Measurements from ENCODE around the gene KANSL1. TPM values are rescaled to one million over a fixed set of nuclear protein-coding genes. Genes with fewer than 3 reads are reported as not detected.

The KANSL1 gene
- total RNA-seq, 1 experiment from 2014 or later: 15.2 TPM

DNA sequence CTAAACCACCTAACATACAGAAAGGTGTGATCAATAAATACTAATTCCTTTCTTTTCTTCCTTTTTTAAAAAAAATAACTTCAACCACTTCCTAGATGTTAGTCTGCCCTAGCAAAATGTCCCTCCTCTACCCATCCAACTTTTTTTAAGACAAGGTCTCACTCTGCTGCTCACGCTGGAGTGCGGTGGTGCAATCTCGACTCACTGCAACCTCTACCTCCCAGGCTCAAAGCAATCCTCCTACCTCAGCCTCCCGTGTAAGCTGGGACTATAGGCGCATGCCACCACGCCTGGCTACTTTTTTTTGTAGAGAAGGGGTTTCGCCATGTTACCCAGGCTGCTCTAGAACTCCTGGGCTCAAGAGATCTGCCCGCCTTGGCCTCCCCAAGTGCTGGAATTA is 33.1 kb downstream of the KANSL1 start:
- Histone ChIP-seq H3K36me3 (peaks cover 5% of the 10 kb centered on the region; the same call in 1 of the 2 replicates), H3K4me3 (no peak overlapping the region), H3K27me3 (no peaks in the 10 kb centered on the region), H3K9me3 (no peaks in the 10 kb centered on the region)
- DNase-seq: no peak

GRCh38 chr17:46159686-46160085 is 33.5 kb downstream of the KANSL1 start:
- Histone ChIP-seq H3K27me3 (no peaks in the 10 kb centered on the region), H3K9me3 (no peaks in the 10 kb centered on the region)
- DNase-seq: peak; percentile 17

GRCh38 chr17:46158323-46159296 is 34.6 kb downstream of the KANSL1 start:
- Histone ChIP-seq H3K4me3 (no peak overlapping the region), H3K9me3 (no peaks in the 10 kb centered on the region), H3K36me3 (peaks cover 5% of the 10 kb centered on the region; the same call in 1 of the 2 replicates), H3K27me3 (no peaks in the 10 kb centered on the region)
- DNase-seq: no peak

More at GRCh38 chr17:46159686-46160085, 33.5 kb downstream of the KANSL1 start:
- H3K36me3 ChIP-seq: peaks cover 5% of the 10 kb centered on the region; the same call in 1 of the 2 replicates
- no peak overlapping the region for H3K4me3 ChIP-seq

DNA sequence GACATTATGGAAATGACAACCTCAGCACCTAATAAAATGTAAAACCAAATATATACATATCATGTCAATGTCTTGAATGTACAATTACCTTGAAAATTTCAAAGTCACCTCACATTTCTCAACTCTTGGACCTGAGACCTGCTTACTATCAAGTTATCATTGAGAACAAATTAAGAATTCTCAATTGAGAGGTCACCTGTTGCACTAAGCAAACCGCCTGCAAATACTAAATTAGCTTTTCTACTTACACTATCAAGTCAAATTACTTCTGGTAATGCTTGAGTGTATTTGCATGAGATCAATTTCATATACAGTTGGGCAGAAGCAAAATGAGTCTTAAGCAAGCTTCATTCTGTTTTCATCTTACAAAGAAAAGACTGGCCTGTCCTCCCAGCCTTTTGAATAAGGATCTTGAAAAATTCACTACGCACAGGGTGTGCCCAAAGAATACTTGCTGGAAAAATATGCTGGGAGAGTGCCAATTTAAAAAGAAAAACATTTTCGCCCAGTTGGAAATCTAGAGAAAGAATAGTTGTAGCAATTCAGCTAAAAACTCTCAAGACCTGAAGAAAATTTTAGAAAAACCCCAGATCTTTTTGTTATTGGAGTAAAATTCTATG is 35.7 kb downstream of the KANSL1 start:
- no peak for DNase-seq
- no peak overlapping the region for H3K4me3 ChIP-seq
- no peaks in the 10 kb centered on the region for H3K9me3 ChIP-seq
- H3K36me3 ChIP-seq: peaks cover 5% of the 10 kb centered on the region; the same call in 1 of the 2 replicates
- no peaks in the 10 kb centered on the region for H3K27me3 ChIP-seq

DNA sequence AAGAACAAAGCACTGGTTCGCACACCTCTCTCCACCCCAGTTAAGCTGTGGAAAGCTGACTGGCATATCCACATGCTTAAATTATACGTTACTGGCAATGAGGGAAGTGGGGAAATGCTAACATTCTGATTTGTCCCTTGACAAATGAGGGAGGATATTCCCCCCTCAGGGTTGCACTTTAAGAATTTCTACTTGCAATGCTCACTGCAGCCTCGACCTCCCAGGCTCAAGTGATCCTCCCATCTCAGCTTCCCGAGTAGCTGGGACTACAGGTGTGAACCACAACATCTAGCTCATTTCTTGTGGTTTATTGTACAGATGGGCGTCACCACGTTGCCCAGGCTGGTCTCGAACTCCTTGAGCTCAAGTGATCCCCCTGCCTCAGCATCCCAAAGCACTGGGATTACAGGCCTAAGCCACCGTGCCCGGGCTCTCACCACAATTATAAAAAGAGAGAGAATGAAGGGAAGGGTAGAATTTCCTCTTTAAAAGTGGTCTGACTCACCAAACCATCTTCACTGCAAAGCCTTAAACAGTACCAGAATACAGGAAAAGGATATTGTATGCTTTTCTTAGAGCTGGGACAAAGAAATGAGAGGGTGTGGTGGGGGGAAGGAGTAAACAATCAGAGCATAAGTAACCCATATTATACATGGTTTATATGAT is 38.9 kb downstream of the KANSL1 start:
- H3K9me3 ChIP-seq: no peaks in the 10 kb centered on the region
- peaks cover 4% of the 10 kb centered on the region for H3K36me3 ChIP-seq
- peak; percentile 29 for DNase-seq
- H3K27me3 ChIP-seq: no peaks in the 10 kb centered on the region
- no peak overlapping the region for H3K4me3 ChIP-seq

DNA sequence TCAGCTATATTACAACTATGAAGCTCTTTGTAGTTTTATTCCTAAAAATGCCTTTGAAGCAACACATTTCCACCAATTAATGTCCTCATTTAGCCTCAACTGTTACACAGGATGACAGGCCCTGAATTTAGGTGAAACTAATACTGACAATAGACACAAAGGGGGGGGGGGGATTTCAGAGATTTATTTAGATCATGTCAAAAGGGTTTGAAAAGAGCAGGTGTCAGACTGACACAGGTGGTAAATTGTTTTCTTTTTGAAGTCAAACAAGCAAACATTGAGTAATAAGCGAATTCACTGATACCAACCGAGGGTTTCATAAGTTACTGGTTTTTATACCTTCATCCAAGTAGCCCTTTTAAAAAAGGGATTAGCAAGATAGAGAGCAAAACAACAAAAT is 40.8 kb downstream of the KANSL1 start:
- H3K27me3 ChIP-seq: no peaks in the 10 kb centered on the region
- H3K36me3 ChIP-seq: peaks cover 4% of the 10 kb centered on the region
- no peak for DNase-seq
- no peaks in the 10 kb centered on the region for H3K9me3 ChIP-seq
- H3K4me3 ChIP-seq: no peak overlapping the region

DNA sequence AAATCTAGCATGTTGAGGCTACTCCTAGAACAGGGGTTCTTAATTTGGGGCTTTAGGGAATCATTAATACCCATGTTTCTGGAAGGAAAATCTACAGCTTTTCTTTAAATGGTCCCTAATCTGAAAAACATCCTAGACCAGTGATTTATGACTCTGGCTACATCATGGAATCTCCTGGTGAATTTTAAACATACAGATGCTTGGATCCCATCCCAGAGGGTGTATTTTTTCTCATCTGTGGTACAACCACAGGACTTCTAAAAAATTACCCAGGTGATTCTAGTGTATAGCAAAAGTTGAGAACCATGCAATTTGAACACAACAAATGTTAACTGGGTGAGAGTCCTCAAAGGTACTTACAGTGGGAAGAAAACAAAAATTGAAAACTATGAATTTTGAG is 41.5 kb downstream of the KANSL1 start:
- Histone ChIP-seq H3K9me3 (no peaks in the 10 kb centered on the region), H3K36me3 (peaks cover 4% of the 10 kb centered on the region), H3K27me3 (no peaks in the 10 kb centered on the region), H3K4me3 (no peak overlapping the region)
- no peak for DNase-seq

GRCh38 chr17:46150216-46150963 is 42.8 kb downstream of the KANSL1 start:
- Histone ChIP-seq H3K4me3 (no peak overlapping the region), H3K36me3 (peaks cover 4% of the 10 kb centered on the region), H3K27me3 (no peaks in the 10 kb centered on the region), H3K9me3 (no peaks in the 10 kb centered on the region)
- no peak for DNase-seq

GRCh38 chr17:46148247-46148646 is 45.0 kb downstream of the KANSL1 start:
- Histone ChIP-seq H3K27me3 (no peaks in the 10 kb centered on the region), H3K36me3 (peaks cover 4% of the 10 kb centered on the region), H3K4me3 (no peak overlapping the region), H3K9me3 (no peaks in the 10 kb centered on the region)
- DNase-seq: no peak

DNA sequence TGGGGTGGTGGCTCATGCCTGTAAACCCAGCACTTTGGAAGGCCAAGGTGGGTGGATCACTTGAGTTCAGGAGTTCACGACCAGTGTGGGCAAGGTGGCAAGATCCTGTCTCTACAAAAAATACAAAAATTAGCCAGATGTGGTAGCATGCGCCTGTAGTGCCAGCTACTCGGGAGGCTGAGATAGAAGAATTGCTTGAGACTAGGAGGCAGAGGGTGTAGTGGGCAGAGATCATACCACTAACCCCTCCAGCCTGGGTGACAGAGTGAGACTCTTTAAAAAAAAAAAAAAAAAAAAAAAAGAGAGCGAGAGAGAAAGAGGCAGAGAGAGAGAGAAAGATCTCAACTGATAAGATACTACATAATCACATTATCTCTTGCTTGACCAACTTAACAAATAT is 45.9 kb downstream of the KANSL1 start:
- no peaks in the 10 kb centered on the region for H3K9me3 ChIP-seq
- H3K36me3 ChIP-seq: peaks cover 4% of the 10 kb centered on the region
- no peak for DNase-seq
- H3K4me3 ChIP-seq: no peak overlapping the region
- no peaks in the 10 kb centered on the region for H3K27me3 ChIP-seq

DNA sequence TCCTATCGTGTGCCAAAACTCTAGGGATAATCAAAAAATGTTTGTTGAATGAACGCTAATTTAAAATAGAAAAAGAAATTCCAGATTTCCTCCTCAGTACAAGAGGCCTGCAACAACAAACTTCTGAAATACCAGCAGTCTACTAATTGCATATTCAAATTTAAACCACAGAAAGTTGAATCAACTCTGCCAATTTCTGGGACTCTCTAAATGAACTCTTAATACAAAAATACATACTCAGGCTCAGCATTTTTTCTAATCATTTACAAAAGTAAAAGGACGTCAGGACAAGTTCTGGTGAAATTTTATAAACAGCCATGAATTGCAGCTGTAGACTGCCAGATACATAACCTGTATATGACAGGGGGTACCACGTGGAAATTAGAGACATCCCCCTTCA is 49.0 kb downstream of the KANSL1 start:
- Histone ChIP-seq H3K9me3 (no peaks in the 10 kb centered on the region), H3K27me3 (no peaks in the 10 kb centered on the region), H3K36me3 (no peaks in the 10 kb centered on the region; the same call in none of the 2 replicates), H3K4me3 (no peak overlapping the region)
- no peak for DNase-seq

DNA sequence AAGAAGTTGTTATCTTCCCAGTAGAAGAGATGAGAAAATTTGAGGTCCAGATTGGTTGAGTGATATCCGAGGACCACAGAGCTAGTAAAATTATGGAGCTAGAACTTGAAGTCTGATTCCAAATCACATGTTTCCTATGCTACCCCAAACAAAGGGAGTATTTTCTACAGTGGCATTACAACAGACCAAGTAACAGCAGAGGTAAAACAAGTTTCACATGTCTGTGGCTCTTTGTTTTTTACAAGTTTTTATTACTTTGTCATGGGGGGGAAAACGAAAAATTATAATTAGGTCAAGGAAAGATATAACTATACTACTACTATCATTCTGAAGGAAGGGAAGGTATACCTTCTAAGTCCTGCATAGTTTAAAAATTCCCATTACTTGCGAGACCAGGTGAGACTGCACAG is 49.4 kb downstream of the KANSL1 start:
- DNase-seq: no peak
- H3K4me3 ChIP-seq: no peak overlapping the region
- H3K36me3 ChIP-seq: no peaks in the 10 kb centered on the region; the same call in none of the 2 replicates
- no peaks in the 10 kb centered on the region for H3K27me3 ChIP-seq
- H3K9me3 ChIP-seq: no peaks in the 10 kb centered on the region

DNA sequence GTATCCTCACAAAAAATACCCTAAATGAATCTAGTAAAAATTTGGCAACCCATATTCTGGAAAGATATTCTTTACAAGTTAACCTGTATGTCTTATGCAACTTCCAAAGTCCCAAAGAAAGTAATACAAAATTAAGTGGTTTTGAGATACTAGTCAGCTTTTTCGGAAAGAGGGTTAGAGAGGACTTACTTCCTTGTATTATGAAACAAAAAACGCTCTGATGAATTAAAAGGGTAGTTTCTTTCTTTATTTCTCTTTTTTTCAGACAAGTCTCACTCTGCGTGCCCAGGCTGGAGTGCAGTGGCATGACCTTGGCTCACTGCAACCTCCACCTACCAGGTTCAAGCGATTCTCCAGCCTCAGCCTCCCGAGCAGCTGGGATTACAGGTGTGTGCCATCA is 51.6 kb downstream of the KANSL1 start:
- no peaks in the 10 kb centered on the region for H3K9me3 ChIP-seq
- no peak for DNase-seq
- no peak overlapping the region for H3K4me3 ChIP-seq
- no peaks in the 10 kb centered on the region for H3K36me3 ChIP-seq
- no peaks in the 10 kb centered on the region for H3K27me3 ChIP-seq

DNA sequence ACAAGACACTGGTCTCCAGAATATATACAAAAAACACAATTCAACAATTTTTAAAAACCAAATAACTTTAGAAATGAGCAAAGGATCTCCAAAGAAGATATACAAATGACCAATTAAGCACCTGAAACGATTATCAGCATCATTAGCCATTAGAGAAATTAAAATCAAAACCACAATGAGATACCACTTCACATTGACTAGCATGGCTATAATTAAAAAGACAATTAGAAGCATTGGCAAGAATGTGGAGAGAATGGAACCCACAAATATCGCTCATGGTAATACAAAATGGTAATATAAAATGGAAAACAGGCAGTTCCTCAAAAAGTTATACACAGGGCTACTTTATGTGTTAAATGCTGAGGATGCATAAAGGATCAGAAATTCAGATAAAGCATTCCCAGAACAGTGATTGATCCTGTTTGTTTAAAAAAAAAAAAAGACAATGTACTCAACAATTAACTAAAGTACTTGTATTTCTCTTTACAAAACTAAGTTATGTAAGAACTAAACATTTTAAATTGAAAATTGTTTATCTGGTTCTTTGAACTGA is 52.5 kb downstream of the KANSL1 start:
- H3K4me3 ChIP-seq: no peak overlapping the region
- no peak for DNase-seq
- no peaks in the 10 kb centered on the region for H3K27me3 ChIP-seq

GRCh38 chr17:46139432-46140210 is 53.6 kb downstream of the KANSL1 start:
- H3K36me3 ChIP-seq: no peaks in the 10 kb centered on the region
- H3K9me3 ChIP-seq: no peaks in the 10 kb centered on the region
- H3K27me3 ChIP-seq: no peaks in the 10 kb centered on the region
- H3K4me3 ChIP-seq: no peak overlapping the region
- DNase-seq: no peak

More for the DNA sequence above, 52.5 kb downstream of the KANSL1 start:
- Histone ChIP-seq H3K36me3 (no peaks in the 10 kb centered on the region), H3K9me3 (no peaks in the 10 kb centered on the region)
